ENCODE measurements around the gene PITPNC1.

DNA sequence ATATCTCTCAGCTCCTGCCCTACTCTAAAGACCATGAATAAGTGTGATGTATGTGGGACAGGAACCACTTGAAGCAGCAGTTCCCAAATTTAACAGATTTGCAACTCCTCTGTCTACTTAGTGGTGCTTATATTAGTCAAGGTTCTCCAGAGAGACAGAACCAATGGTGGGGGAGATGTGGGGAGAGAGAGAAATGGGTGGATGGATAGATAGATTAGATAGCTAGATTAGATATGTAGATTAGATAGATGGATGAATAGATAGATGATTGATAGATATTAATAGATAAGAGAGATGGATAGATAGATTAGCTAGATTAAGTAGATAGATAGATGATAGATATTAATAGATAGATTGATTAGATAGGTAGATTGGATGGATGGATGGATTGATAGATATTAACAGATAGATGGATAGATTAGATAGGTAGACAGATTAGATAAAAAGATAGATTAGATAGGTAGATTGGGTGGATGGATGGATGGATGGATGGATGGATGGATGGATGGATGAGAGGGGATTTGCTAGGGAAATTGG is 186.7 kb downstream of the PITPNC1 start:
- TF ChIP-seq, protein P1, sequence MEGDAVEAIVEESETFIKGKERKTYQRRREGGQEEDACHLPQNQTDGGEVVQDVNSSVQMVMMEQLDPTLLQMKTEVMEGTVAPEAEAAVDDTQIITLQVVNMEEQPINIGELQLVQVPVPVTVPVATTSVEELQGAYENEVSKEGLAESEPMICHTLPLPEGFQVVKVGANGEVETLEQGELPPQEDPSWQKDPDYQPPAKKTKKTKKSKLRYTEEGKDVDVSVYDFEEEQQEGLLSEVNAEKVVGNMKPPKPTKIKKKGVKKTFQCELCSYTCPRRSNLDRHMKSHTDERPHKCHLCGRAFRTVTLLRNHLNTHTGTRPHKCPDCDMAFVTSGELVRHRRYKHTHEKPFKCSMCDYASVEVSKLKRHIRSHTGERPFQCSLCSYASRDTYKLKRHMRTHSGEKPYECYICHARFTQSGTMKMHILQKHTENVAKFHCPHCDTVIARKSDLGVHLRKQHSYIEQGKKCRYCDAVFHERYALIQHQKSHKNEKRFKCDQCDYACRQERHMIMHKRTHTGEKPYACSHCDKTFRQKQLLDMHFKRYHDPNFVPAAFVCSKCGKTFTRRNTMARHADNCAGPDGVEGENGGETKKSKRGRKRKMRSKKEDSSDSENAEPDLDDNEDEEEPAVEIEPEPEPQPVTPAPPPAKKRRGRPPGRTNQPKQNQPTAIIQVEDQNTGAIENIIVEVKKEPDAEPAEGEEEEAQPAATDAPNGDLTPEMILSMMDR (conservative IDR thresholded peaks at IDR 0.05 in 1 of 2, IDR thresholded peaks at IDR 0.05 in 1 of 2; ENCODE audit: low read depth in 1 of 2, low read length in 2 of 2) = no peak
- TF ChIP-seq EZH2 (IDR thresholded peaks at IDR 0.05; ENCODE audit: low read length, missing control alignments) = no peak

Measured in fibroblast of lung (primary cell).